ENCODE results near the gene DYNAP.

DNA sequence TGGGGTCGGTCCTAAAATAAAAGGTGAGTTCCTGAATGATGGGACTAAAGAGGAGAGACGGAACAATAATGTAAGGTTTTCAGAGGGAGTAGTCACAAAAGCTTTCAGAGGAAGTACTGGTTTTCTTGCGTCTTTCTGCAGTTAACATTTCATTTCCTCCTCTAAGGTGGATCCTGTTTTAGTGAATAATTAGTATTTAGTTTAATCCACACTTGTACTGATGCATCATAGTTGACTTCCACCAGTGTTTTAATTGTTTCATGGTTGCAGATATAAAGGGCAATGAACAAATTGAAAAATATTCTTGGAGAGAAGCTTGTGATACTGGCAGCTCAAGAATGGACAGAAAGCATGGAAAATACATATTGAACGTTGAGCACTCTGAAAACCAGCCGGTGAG, at the start of gene DYNAP:
- TF ChIP-seq, protein P1, sequence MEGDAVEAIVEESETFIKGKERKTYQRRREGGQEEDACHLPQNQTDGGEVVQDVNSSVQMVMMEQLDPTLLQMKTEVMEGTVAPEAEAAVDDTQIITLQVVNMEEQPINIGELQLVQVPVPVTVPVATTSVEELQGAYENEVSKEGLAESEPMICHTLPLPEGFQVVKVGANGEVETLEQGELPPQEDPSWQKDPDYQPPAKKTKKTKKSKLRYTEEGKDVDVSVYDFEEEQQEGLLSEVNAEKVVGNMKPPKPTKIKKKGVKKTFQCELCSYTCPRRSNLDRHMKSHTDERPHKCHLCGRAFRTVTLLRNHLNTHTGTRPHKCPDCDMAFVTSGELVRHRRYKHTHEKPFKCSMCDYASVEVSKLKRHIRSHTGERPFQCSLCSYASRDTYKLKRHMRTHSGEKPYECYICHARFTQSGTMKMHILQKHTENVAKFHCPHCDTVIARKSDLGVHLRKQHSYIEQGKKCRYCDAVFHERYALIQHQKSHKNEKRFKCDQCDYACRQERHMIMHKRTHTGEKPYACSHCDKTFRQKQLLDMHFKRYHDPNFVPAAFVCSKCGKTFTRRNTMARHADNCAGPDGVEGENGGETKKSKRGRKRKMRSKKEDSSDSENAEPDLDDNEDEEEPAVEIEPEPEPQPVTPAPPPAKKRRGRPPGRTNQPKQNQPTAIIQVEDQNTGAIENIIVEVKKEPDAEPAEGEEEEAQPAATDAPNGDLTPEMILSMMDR (IDR thresholded peaks at IDR 0.05; ENCODE audit: low read depth, low read length), result no peak
- TF ChIP-seq EZH2phosphoT487 (IDR thresholded peaks at IDR 0.05; ENCODE audit: low read depth), result no peak
